ENCODE data around the gene OR2L13. TPM values are rescaled to one million over a fixed set of nuclear protein-coding genes. Genes with fewer than 3 reads are reported as not detected.

OR2L13 gene
- total RNA-seq, 1 experiment from 2014 or later, result not detected

- no peak for TF ChIP-seq CTCF (conservative IDR thresholded peaks at IDR 0.05)
- Mint-ChIP-seq H3K4me1 (no peaks in the 10 kb centered on the region), H3K9me3 (peaks cover 88 to 95% of the 10 kb centered on the region in 2 experiments), H3K4me3 (no peak overlapping the region), H3K27ac (no peak overlapping the region), H3K27me3 (ENCODE audit: low read depth) (no peaks in the 10 kb centered on the region; the same call in 1 of the 2 replicates), H3K36me3 (ENCODE audit: insufficient read depth in 1 of 3, low read depth in 3 of 3) (peaks cover 0 to 22% (median 5%) of the 10 kb centered on the region in 3 experiments; a peak in 6 of 7 replicates)
- H3K23me2 ChIP-seq (ENCODE audit: insufficient read length, low read depth, low read length, poor library complexity, severe bottlenecking), result no peaks in the 10 kb centered on the region
- H3K79me1 ChIP-seq (ENCODE audit: insufficient read depth, low read depth, low read length, poor library complexity, severe bottlenecking), result no peaks in the 10 kb centered on the region
- no CpG with 5 or more reads among the region's 1 CpG for WGBS (ENCODE audit: extremely low coverage, insufficient read length, low lambda C conversion rate)
- no peak overlapping the region for H4K91ac ChIP-seq (ENCODE audit: insufficient read length, low read depth, low read length)
- no peaks in the 10 kb centered on the region for H3K4me1 ChIP-seq (ENCODE audit: insufficient read depth, low read length)
- H3K4me2 ChIP-seq (ENCODE audit: insufficient read depth, insufficient read length, low read length), result no peak overlapping the region
- no peak overlapping the region for H2BK20ac ChIP-seq (ENCODE audit: low read depth, low read length, poor library complexity, severe bottlenecking)
- DNase-seq, result no peak
- no peak overlapping the region for H2AFZ ChIP-seq (ENCODE audit: low read length)
- H2BK5ac ChIP-seq (ENCODE audit: insufficient read length, low read length), result no peak overlapping the region
- H3T11ph ChIP-seq (ENCODE audit: low read length), result no peak overlapping the region
- no peak overlapping the region for H4K5ac ChIP-seq (ENCODE audit: insufficient read length, low read depth, low read length)
- no peak overlapping the region for H3K18ac ChIP-seq (ENCODE audit: insufficient read length, low read depth, low read length)
- H3K23ac ChIP-seq (ENCODE audit: insufficient read length, low read depth, low read length), result no peak overlapping the region
- H3K14ac ChIP-seq (ENCODE audit: insufficient read depth, low read length), result no peak overlapping the region
- H3K27ac ChIP-seq (ENCODE audit: insufficient read length, low read depth, low read length), result no peak overlapping the region
- H3K27me3 ChIP-seq (ENCODE audit: insufficient read depth, low read length), result no peaks in the 10 kb centered on the region
- no peaks in the 10 kb centered on the region for H4K20me1 ChIP-seq (ENCODE audit: control insufficient read depth, insufficient read depth, insufficient read length)
- H2BK120ac ChIP-seq (ENCODE audit: low read depth, low read length, poor library complexity, severe bottlenecking), result no peak overlapping the region
- no peak overlapping the region for H4K8ac ChIP-seq (replicated peaks; ENCODE audit: insufficient read length, low read depth, low read length)
- H2BK15ac ChIP-seq (ENCODE audit: low read depth, low read length), result no peak overlapping the region
- H3K79me2 ChIP-seq (ENCODE audit: insufficient read depth, low read length), result no peaks in the 10 kb centered on the region
- H2AK5ac ChIP-seq (ENCODE audit: insufficient read length, low read length), result no peak overlapping the region
- no peak overlapping the region for H3K4ac ChIP-seq (ENCODE audit: low read depth, low read length)
- no peak overlapping the region for H3K56ac ChIP-seq (ENCODE audit: insufficient read length, low read depth, low read length)
- H3K9ac ChIP-seq (ENCODE audit: extremely low read depth, insufficient read length, low read length), result no peak overlapping the region
- peaks cover 79% of the 10 kb centered on the region for H3K9me3 ChIP-seq (ENCODE audit: control insufficient read depth, low read depth, low read length)
- no peak overlapping the region for H2BK12ac ChIP-seq (ENCODE audit: insufficient read length, low read depth, low read length)
Observed at GRCh38 chr1:248143311-248143710, 48.3 kb downstream of the OR2L13 start.
